ENCODE data around the gene FGGY.

FGGY gene

GRCh38 chr1:59329412-59330053, 32.6 kb downstream of the FGGY start:
- Histone ChIP-seq H4K20me1 (no peaks in the 10 kb centered on the region), H3K9ac (no peak overlapping the region), H3K4me3 (no peak overlapping the region), H3K36me3 (peaks cover 0 to 13% (median 0%) of the 10 kb centered on the region in 11 experiments; a peak in 5 of 22 replicates), H3K27me3 (no peaks in the 10 kb centered on the region), H3K27ac (no peak overlapping the region), H3K4me2 (no peak overlapping the region), H3K9me3 (replicated peaks in 1 of 11) (peaks cover 7 to 19% (median 10%) of the 10 kb centered on the region in 11 experiments; a peak in 18 of 22 replicates), H3K4me1 (peaks cover 0 to 20% (median 16%) of the 10 kb centered on the region in 10 experiments; a peak in 16 of 20 replicates)
- TF ChIP-seq Cebpa-rat (IDR thresholded peaks at IDR 0.05) = no peak

DNA sequence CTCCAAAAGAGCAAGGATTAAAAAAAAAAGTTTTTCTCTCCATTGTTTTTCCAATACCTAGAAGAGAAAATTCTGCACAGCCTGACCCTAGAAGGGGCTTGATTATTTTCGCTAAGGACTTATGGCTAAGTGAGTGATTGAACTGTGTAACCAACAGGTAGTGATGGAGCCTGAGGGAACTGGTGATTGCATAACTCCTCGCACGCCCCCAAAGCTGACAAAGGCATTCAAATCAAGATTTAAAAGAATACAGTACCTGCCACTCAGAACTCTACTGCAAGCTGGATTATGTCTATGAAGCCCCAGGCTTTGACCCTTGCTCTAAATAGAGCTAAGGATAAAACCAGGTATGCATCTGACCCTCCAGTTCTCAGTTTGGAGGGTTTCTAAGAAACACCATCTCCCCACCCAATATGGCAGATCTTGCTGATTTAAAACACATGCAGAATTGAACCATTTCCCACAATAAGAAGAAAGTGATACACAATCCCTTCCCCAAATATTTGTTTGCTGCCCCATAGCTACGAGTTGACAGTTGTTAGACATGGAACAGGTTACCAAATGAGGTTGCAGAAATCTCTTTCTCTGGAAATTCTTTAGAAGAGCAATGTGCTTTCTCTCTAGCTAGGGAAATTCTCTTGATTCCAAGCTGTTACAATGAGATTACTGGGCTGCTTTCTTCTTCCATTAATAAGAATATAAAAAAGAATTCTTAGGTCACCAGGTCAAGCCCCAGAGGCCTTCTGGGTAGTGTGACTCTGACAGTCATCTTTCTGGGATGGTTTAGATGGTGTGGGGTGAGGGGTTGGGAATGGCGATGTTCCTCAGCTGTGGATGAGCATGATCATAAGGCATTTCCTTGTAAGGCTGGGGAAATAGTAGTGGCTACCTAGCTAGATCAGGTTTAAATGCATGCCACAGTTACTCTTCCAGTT, 35.1 kb downstream of the FGGY start:
- Histone ChIP-seq H3K9me3 (replicated peaks in 1 of 11) (0 out of 22 replicates have a peak, but pooled peaks cover 0 to 7% (median 0%) of the 10 kb centered on the region in 11 experiments), H3K36me3 (no peaks in the 10 kb centered on the region; a peak in 1 of 22 replicates), H3K27ac (peak overlapping the region in 3 of 11 experiments; percentile 14 to 19 (median 18); a peak in 3 of 22 replicates), H3K9ac (no peak overlapping the region), H3K4me3 (no peak overlapping the region), H4K20me1 (no peaks in the 10 kb centered on the region), H3K27me3 (no peaks in the 10 kb centered on the region), H3K4me2 (peak overlapping the region in 2 of 11 experiments; percentile 60 to 73; a peak in 3 of 22 replicates), H3K4me1 (peaks cover 0 to 20% (median 16%) of the 10 kb centered on the region in 10 experiments; a peak in 16 of 20 replicates)
- no peak for TF ChIP-seq Cebpa-rat (IDR thresholded peaks at IDR 0.05)

GRCh38 chr1:59332983-59333382, 36.1 kb downstream of the FGGY start:
- Histone ChIP-seq H3K4me2 (peak overlapping the region in 9 of 11 experiments; percentile 14 to 73 (median 60); a peak in 16 of 22 replicates), H4K20me1 (no peaks in the 10 kb centered on the region), H3K27me3 (no peaks in the 10 kb centered on the region), H3K9ac (no peak overlapping the region), H3K4me3 (no peak overlapping the region), H3K9me3 (replicated peaks in 1 of 11) (0 out of 22 replicates have a peak, but pooled peaks cover 0 to 7% (median 0%) of the 10 kb centered on the region in 11 experiments), H3K36me3 (no peaks in the 10 kb centered on the region; a peak in 1 of 22 replicates), H3K4me1 (peaks cover 0 to 20% (median 16%) of the 10 kb centered on the region in 10 experiments; a peak in 16 of 20 replicates), H3K27ac (peak overlapping the region in 4 of 11 experiments; percentile 13 to 37 (median 19); a peak in 5 of 22 replicates)
- no peak for TF ChIP-seq Cebpa-rat (IDR thresholded peaks at IDR 0.05)

DNA sequence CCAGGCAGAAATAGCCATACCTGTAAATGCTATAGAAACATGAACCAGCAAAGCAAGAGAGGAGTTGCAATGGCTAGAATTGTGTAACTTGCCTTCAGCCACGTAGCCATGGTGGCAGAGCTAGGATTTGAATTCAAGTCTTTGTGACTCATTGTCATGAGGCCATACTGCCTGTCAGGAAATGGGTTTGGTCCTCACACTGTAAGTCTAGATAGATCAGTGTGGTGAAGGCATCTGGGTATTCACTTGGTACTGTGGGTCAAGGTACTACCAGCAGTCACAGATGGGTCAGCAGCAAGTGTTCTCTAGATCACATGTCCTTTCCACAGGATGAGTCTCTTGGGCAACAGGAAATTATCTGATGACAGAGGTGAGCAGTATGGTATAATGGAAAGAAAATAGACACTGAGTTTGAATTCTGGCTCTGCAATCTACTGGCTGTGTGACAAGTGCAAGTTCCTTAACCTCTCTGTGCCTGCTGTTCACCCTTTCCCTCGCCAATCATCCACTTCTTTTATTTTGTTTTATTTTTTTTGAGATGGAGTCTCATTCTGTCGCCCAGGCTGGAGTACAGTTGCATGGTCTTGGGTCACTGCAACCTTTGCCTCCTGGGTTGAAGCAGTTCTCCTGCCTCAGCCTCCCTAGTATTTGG, 36.9 kb downstream of the FGGY start:
- Histone ChIP-seq H3K4me3 (no peak overlapping the region), H3K36me3 (no peaks in the 10 kb centered on the region; a peak in 1 of 22 replicates), H3K27me3 (no peaks in the 10 kb centered on the region), H4K20me1 (no peaks in the 10 kb centered on the region), H3K9ac (no peak overlapping the region), H3K27ac (peak overlapping the region in 3 of 11 experiments; percentile 8 to 37 (median 13); a peak in 5 of 22 replicates), H3K4me2 (peak overlapping the region in 8 of 11 experiments; percentile 20 to 73 (median 64); a peak in 12 of 22 replicates), H3K4me1 (peaks cover 0 to 20% (median 16%) of the 10 kb centered on the region in 10 experiments; a peak in 16 of 20 replicates), H3K9me3 (replicated peaks in 1 of 11) (0 out of 22 replicates have a peak, but pooled peaks cover 0 to 7% (median 0%) of the 10 kb centered on the region in 11 experiments)
- TF ChIP-seq Cebpa-rat (IDR thresholded peaks at IDR 0.05) = no peak

DNA sequence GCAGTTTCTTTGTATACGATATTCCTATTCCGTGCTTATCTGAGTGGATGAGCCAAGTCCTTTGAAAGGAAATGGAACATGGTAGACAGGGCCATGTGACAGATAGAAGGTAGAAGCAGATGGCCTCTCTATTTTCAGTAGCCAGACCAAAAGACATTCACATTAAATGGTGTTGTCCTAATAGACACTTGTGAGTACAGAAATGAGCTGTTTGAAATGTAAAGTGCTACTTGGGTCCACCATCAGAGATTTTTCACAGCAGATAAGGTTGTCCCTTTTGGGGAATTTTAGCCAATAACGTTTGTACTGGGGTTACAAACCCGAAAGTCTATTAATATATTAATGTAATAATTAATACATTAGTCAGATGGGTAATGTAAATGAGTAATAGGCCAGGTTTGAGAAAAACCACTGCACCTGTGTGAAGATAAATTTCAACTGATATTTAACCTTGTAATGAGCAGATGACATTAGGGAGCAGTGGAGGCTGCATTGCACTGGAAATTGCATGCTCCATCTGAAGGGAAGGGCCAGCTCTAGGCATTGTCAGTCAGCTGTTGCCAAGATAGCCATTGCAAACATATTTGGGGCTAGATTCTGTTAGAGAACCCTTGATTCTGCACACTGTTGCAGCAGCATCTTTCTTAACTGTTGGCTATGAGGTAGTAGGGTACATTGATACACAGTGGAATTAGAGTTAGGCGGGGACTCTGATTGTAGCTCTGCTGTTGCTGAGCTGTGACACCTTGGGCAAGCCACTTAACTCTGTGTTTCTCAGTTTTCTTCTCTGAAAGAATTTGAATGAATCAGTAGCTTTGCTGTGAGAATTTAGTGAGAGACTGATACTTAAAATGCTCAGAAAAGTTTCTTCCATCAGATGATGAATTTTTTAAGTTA, 43.8 kb downstream of the FGGY start:
- TF ChIP-seq Cebpa-rat (IDR thresholded peaks at IDR 0.05) = no peak
- Histone ChIP-seq H3K4me3 (no peak overlapping the region), H3K9me3 (replicated peaks in 1 of 11) (no peaks in the 10 kb centered on the region), H3K4me2 (no peak overlapping the region), H3K9ac (no peak overlapping the region), H3K4me1 (no peaks in the 10 kb centered on the region), H4K20me1 (no peaks in the 10 kb centered on the region), H3K27ac (no peak overlapping the region), H3K36me3 (peaks cover 0 to 6% (median 0%) of the 10 kb centered on the region in 11 experiments; a peak in 2 of 22 replicates), H3K27me3 (no peaks in the 10 kb centered on the region)

DNA sequence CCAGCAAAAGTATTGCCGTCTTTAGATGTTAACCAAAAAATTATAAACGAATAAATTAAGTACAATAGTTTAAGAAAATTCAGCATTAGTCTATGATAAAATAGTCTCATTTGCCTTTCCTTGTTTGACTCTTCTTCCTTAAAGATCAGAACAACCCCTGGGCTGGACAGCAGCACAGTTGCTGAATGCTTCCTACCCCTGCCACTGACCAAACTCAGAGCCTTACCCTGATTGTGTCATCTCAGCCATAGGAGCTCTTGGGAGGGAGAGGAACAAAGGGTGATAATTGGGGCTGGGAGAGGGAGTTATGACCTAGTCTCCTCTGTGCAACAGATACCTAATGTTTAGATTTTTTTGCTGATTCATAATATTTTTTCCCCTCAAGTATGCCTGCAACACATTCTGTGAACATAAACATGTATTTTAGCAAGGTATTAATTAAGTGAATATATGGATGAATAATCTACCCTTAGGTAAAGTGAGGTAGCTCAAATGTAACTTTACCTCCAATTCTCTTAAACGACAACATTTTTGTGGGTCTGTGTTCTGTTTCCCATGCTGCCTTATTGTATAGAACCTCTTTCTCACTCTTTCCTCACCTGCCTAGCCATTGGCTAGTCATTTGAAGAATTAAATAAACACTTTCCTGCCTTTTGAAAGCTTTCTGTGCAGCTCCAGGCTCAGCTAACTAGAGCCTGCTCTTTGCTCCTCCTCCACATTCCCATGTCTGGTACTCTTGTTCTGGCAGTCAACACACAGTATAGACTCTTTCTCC, 46.1 kb downstream of the FGGY start:
- TF ChIP-seq Cebpa-rat (IDR thresholded peaks at IDR 0.05) = no peak
- H3K4me2 ChIP-seq = no peak overlapping the region

GRCh38 chr1:59343576-59343840, 46.6 kb downstream of the FGGY start:
- H3K27ac ChIP-seq = no peak overlapping the region
- no peak overlapping the region for H3K4me3 ChIP-seq
- no peaks in the 10 kb centered on the region for H3K9me3 ChIP-seq (replicated peaks in 1 of 11)
- TF ChIP-seq Cebpa-rat (IDR thresholded peaks at IDR 0.05) = no peak
- no peaks in the 10 kb centered on the region for H4K20me1 ChIP-seq
- no peaks in the 10 kb centered on the region for H3K4me1 ChIP-seq
- no peak overlapping the region for H3K9ac ChIP-seq
- no peak overlapping the region for H3K4me2 ChIP-seq
- no peaks in the 10 kb centered on the region for H3K27me3 ChIP-seq
- peaks cover 0 to 14% (median 0%) of the 10 kb centered on the region in 11 experiments; a peak in 3 of 22 replicates for H3K36me3 ChIP-seq

More for the DNA sequence above, 46.1 kb downstream of the FGGY start:
- H3K4me3 ChIP-seq = no peak overlapping the region
- no peaks in the 10 kb centered on the region for H3K4me1 ChIP-seq
- no peak overlapping the region for H3K27ac ChIP-seq
- H3K9me3 ChIP-seq (replicated peaks in 1 of 11) = no peaks in the 10 kb centered on the region
- H4K20me1 ChIP-seq = no peaks in the 10 kb centered on the region
- peaks cover 0 to 14% (median 0%) of the 10 kb centered on the region in 11 experiments; a peak in 3 of 22 replicates for H3K36me3 ChIP-seq
- no peaks in the 10 kb centered on the region for H3K27me3 ChIP-seq
- no peak overlapping the region for H3K9ac ChIP-seq

Measured in BLaER1 treated with 17β-estradiol and CSF1 and Interleukin-3, amounts not matched to agents 10 nM and 100 nM (cell line).